G401 (cell line): ENCODE results near the gene CDK12. TPM values are rescaled to one million over a fixed set of nuclear protein-coding genes. Genes with fewer than 3 reads are reported as not detected.
A peak's percentile ranks its signal among the peaks of the same experiment; 100 is the strongest.
"Not testable (repeated sequence)": the region's sequence is repeated elsewhere in the genome, so short reads cannot be mapped to it uniquely, and the experiment has no call there.

Experiments used
- DNase-seq: peaks from one replicate; pipeline ENCODE4 v3.0.0-alpha.2; 2015; ENCODE audit warnings: low spot score
- in situ Hi-C: cut with HindIII; loops from 2 replicates; pipeline ENCODE4 v1.10.0; 2016; ENCODE audit warnings: low sequenced_read_pairs, mixed read lengths
- total RNA-seq: library from RNA; depleted of rRNA; stranded (reverse); fragments of >200 nt; shearing (Covaris generic); gene quantifications from 2 replicates; pipeline ENCODE4 v1.2.3, GENCODE V29; 2014; rRNA removed

Gene CDK12
- total RNA-seq, result 19.1 and 28.5 TPM in 2 replicates

DNA sequence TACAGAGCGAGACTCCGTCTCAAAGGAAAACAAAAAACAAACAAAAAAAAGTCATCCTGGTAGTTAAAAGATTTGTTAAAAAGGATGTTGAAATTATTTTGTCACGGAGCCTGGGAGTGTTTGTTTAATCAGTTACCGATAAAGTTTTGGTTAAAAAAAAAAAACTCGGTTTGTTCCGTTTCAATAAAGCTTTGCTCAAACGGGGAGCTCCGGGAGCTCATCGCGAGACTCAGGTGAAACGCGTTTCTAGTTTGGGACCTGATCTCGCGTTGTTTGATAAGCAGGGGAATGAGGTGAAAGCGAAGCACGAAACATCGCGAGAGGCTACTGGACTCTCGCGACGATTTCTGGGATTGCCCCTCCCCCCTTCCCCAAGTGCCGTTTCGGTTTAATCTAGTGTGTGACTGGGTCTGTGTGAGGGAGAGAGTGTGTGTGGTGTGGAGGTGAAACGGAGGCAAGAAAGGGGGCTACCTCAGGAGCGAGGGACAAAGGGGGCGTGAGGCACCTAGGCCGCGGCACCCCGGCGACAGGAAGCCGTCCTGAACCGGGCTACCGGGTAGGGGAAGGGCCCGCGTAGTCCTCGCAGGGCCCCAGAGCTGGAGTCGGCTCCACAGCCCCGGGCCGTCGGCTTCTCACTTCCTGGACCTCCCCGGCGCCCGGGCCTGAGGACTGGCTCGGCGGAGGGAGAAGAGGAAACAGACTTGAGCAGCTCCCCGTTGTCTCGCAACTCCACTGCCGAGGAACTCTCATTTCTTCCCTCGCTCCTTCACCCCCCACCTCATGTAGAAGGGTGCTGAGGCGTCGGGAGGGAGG, at the start of gene CDK12:
Gene CDK12, plus strand, starts transcription at position 374 of the 813 bp plus-strand sequence. CDS start 586 bp downstream, outside the sequence.
- in situ Hi-C loops, result no loop called here

DNA sequence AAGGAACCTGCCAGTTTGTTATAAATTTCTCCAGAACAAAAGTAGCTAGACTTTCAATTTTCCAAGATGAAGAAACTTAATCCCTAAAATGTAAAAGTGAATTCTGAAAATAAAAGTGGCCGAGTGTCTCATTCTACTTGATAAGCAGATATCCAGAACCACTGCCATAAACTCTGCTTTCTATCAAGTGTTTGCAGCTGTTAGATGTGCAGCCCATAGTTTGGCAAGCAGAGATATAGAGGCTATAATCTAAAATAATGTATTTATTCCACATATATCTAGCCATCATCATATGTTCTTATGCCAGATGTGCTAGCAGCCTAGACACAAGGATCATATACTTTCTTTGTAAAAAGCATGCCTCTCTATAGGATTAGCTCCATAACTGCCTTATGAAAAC, 45.1 kb upstream of the CDK12 start:
- in situ Hi-C loops, result no loop called here
- DNase-seq, result no peak

More for the DNA sequence above, at the start of gene CDK12:
- peak; percentile 99 for DNase-seq

DNA sequence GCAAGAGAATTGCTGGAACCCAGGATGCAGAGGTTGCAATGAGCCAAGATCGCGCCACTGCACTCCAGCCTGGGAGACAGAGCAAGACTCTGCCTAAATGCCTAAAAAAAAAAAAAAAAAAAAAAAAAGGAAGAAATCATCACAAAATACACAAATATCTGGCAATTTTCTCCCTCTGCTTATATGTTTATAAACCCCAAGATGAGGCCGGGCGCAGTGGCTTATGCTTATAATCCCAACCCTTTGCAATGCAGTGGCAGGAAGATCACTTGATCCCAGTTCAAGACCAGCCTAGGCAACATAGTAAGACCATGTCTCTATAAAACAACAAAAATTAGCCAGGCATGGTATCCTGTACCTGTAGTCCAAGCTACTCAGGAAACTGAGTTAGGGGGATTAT, 31.7 kb upstream of the CDK12 start:
- in situ Hi-C loops, result no loop called here

DNA sequence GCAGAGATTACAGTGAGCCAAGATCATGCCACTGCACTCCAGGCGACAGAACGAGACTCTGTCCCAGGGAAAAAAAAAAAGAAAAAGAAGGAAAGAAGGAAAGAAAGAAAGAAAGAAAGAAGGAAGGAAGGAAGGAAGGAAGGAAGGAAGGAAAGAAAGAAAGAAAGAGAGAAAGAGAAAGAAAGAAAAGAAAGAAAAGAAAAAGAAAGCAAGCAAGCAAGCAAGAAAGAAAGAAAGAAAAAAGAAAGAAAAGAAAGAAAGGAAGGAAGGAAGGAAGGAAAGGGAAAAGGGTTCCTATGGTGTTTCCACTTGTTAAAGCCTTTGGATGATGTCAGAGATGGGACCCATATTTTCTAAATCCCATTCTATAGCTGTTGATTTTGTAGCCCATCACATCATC, 21.4 kb upstream of the CDK12 start:
- in situ Hi-C loops, result not testable (repeated sequence)

More for the DNA sequence above, 31.7 kb upstream of the CDK12 start:
- no peak for DNase-seq

DNA sequence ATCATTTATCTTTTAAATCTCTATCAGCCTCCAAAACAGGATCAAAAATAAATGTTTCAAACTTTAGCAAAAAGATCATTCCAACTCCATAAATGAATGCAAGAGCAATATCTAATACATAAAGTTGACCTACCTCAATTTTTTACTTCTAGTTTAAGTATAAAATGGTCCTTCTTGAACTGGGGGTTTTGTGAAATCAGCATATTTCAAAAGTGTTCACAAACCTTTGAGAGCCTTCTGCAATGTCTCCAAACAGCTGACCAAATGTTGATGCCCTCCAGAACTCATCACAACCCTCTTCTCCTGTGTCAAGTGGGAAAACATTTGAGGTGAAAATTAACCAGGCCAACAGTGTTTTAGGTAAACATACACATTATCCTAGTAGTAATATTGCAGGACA, 18.0 kb upstream of the CDK12 start:
- in situ Hi-C loops, result no loop called here
- DNase-seq, result no peak

More for the DNA sequence above, 21.4 kb upstream of the CDK12 start:
- not testable (repeated sequence) for DNase-seq

DNA sequence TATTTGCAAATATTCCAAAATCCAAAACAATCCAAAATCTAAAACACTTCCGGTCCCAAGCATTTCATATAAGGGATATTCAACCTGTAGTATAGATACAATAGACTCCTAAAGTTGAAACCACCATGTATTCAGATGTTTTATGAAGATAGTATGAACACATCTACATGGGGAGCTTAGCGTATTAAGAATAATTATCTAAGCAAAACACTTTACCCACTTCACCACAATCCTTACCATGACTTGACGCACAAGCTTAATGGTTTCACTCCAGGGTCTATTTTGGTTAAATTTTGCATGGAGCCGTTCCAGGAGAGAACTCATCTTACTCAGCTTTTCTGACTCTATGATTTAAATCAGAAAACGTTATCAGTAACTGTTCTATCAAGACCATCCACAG, 13.7 kb upstream of the CDK12 start:
- in situ Hi-C loops, result no loop called here
- DNase-seq, result no peak

DNA sequence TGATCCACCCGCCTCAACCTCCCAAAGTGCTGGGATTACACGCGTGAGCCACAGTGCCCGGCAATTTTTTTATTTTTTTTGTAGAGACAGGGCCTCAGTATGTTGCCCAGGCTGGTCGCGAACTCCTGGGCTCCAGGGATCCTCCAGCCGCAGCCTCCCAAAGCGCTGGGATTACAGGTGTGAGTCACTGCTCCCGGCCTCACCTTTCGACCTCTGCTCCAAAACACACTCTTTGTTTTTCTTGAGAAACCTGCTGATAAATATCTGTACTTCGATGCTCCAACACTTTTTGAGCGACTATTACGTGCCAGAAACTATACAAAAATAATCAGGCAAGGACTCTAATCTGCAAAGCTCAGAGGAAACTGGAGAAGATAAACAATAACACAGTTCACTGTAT, 11.2 kb upstream of the CDK12 start:
- in situ Hi-C loops, result loop anchor here (5.0 kb wide), 1 partner anchor 43 kb away; no protein-coding TSS in a partner anchor

DNA sequence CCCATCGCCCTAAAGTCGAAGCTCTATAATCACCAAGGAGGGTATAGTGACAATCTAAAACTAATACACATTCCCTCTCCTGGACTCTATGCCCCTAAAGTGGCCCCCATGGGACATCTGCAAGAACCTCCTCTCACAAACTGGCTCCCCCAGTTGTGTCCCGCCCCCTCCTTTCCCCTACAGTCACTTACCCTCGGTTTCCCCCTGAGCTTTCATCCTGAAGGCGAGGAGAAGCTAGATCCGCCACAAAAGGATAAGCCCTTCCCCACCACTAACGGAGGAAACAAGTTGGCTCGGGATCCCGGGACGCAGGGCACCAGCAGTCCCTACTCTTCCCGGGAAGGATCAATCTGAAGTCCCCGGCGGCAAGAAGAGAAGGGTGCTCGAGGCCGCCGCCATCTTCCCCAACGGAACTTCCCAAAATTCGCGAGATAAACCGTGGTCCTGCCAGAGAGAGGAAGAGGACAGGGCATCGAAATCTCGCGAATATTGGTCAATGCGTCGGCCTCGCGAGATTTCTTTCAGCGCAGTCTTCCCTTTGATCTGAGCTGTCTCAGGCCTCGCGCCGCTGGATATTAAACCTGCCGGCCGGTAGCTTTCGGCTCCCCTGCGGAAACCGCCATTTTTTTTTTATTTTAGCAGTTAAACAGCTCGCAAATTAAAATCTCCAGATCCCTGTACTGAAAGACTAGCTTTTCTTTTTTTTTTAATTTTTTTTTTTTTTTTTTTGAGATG, 10.3 kb upstream of the CDK12 start, which contains the start of gene MED1:
Gene MED1, minus strand, starts transcription at position 417 of the 735 bp plus-strand sequence. Its CDS starts 201 bp downstream, at position 216.
- in situ Hi-C loops, result loop anchor here (5.0 kb wide), 1 partner anchor 44 kb away; no protein-coding TSS in a partner anchor
- DNase-seq, result peak; percentile 97

More for the DNA sequence above, 11.2 kb upstream of the CDK12 start:
- DNase-seq, result no peak

DNA sequence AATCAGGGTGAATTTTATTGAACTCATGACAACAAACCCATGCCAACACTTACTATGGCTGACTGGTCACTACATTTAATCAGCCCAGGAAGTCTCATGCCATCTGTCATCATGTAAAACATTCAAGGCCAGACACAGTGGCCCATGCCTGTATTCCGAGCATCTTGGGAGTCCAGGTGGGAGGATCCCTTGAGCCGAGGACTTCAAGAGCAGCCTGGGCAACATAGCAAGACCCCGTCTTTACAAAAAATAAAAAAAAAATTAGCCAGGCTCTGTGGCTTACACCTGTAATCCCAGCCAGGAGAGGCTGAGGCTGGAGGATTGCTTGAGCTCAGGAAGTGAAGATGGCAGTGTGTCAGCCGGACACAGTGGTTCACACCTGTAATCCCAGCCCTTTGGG, 5.4 kb upstream of the CDK12 start:
- no peak for DNase-seq
- in situ Hi-C loops, result no loop called here

DNA sequence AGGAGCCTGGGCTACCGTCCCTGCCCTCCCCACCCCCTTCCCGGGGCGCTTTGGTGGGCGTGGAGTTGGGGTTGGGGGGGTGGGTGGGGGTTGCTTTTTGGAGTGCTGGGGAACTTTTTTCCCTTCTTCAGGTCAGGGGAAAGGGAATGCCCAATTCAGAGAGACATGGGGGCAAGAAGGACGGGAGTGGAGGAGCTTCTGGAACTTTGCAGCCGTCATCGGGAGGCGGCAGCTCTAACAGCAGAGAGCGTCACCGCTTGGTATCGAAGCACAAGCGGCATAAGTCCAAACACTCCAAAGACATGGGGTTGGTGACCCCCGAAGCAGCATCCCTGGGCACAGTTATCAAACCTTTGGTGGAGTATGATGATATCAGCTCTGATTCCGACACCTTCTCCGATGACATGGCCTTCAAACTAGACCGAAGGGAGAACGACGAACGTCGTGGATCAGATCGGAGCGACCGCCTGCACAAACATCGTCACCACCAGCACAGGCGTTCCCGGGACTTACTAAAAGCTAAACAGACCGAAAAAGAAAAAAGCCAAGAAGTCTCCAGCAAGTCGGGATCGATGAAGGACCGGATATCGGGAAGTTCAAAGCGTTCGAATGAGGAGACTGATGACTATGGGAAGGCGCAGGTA, 762 bp downstream of the CDK12 start:
- in situ Hi-C loops, result no loop called here
- DNase-seq, result peak; percentile 46

DNA sequence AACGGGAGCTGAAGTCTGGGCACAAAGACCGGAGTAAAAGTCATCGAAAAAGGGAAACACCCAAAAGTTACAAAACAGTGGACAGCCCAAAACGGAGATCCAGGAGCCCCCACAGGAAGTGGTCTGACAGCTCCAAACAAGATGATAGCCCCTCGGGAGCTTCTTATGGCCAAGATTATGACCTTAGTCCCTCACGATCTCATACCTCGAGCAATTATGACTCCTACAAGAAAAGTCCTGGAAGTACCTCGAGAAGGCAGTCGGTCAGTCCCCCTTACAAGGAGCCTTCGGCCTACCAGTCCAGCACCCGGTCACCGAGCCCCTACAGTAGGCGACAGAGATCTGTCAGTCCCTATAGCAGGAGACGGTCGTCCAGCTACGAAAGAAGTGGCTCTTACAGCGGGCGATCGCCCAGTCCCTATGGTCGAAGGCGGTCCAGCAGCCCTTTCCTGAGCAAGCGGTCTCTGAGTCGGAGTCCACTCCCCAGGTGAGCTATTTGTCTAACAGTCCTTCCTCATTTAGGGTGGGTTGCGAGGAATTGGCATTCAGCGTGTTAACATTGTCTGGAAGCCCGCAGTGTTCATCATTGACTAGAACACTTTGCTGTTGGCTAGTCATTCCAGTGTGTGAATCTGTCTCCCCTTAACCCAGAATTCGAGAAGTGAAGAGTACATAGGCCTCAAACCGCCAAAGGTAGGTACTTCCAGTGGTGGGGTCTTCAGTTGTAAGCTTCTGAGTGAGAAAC, 1.5 kb downstream of the CDK12 start:
- DNase-seq, result no peak
- in situ Hi-C loops, result no loop called here

DNA sequence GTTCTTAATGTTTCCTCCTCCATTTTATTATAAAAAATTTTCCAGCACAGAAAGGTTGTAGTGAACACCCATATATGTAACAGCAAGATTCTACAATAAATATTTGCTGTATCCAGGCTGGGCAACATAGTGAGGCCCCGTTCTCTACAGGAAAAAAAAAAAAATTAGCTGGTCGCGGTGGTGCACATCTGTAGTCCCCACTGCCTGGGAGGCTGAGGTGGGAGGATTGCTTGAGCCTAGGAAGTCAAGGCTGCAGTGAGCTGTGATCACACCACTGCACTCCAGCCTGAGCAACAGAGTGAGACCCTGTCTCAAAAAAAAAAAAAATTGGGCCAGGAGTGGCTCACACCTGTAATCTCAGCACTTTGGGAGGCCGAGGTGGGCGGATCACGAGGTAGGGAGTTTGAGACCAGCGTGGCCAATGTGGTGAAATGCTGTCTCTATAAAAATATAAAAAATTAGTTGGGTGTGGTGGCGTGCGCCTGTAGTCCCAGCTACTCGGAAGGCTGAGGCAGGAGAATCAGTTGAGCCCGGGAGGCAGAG, 3.4 kb downstream of the CDK12 start:
- in situ Hi-C loops, DNase-seq: not testable (repeated sequence)

DNA sequence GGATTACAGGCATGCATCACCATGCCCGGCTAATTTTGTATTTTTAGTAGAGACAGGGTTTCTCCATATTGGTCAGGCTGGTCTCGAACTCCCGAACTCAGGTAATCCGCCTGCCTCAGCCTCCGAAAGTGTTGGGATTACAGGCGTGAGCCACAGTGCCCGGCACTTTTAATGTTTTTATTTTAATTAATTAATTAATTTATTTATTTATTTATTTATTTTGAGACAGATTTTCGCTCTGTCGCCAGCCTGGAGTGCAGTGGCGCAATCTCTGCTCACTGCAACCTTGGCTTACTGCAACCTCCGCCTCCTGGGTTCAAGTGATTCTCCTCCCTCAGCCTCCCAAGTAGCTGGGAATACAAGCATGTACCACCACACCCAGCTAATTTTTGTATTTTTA, 7.3 kb downstream of the CDK12 start:
- in situ Hi-C loops, DNase-seq: not testable (repeated sequence)

DNA sequence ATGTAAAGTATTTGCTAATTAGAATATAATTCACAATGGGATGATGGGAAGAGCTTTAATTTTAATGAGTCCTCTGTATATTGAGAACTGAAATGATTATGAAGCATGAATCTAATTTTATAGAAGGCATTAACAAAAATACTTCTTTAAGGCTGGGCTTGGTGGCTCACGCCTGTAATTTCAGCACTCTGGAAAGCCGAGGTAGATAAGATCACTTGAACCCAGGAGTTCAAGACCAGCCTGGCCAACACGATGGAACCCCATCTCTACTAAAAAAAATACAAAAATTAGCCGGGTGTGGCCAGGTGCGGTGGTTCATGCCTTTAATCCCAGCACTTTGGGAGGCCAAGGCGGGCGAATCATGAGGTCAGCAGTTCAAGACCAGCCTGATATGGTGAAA, 12.0 kb downstream of the CDK12 start:
- in situ Hi-C loops, result no loop called here

DNA sequence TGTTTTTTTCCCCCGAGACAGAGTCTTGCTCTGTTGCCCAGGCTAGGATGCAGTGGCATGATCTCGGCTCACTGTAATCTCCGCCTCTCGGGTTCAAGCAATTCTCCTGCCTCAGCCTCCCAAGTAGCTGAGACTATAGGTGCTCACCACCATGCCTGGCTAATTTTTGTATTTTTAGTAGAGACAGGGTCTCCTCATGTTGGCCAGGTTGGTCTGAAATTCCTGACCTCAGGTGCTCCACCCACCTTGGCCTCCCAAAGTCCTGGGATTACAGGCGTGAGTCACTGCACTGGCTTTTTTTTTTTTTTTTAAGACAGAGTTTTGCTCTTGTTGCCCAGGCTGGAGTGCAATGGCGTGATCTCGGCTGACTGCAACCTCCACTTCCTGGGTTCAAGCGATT, 18.3 kb downstream of the CDK12 start:
- DNase-seq, in situ Hi-C loops: not testable (repeated sequence)

More for the DNA sequence above, 12.0 kb downstream of the CDK12 start:
- DNase-seq, result no peak

DNA sequence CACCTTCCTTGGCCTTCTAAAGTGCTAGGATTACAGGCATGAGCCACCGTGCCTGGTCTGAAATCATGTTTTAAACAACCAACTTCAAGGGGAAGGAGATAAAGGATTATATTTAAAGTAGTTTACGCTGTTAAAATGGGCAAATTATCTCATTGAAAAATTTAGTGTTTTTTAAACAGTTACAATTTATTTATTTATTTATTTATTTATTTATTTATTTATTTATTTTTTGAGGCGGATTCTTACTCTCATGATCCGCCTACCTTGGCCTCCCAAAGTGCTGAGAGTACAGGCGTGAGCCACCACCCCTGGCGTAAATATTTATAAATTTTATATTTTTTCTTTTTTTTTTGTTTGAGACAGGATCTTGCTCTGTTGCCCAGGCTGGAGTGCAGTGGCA, 22.2 kb downstream of the CDK12 start:
- no peak for DNase-seq
- in situ Hi-C loops, result no loop called here

DNA sequence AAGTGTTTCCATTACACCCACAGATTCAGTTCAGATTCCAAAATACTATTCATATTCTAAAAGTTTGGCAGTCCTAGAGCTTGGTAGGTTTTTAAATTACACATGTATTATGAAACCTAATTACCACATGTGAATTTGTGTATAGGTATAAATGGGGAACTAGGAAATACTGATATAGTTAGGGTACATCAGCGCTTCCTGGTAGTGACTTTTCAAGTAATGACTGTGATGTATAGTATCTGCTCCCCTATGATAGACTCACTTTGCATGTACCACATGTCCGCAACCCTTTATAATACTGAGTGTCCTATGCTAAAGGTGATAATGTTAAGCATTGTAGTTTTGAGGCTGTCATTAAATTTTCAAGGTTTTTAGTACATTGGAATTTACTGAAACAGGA, 22.9 kb downstream of the CDK12 start:
- in situ Hi-C loops, result no loop called here
- DNase-seq, result no peak

DNA sequence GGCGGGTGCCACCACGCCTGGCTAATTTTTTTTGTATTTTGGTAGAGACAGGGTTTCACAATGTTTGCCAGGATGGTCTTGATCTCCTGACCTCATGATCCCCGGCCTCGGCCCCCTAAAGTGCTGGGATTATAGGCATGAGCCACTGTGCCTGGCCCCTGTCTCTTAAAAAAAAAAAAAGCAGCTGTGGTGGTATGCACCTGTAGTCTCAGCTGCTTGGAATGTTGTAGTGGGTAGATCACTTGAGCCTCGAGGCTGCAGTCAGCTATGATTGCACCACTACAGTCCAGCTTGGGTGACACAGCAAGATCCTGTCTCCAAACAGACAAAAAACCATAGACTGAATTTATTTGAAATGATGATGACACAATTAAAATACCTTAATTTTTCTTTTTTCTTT, 24.3 kb downstream of the CDK12 start:
- DNase-seq, result no peak
- in situ Hi-C loops, result no loop called here

DNA sequence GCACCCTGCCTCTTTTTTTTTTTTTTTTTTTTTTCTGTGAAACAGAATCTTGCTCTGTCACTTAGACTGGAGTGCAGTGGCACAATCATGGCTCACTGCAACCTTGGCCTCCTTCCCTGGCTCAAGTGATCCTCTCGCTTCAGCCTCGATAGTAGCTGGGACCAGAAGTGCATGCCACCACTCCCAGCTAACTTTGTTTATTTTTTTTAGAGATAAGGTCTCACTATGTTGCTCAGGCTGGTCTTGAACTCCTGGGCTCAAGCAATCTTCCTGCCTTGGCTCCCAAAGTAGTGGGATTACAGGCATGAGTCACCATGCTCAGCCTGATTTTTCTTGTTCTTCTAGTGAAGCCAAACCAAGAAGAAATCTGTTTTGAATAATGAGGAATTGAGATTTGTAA, 25.0 kb downstream of the CDK12 start:
- DNase-seq, result no peak
- in situ Hi-C loops, result no loop called here
